WTC11 (cell line): Measurements from ENCODE around the gene PRAME. TPM values are rescaled to one million over a fixed set of nuclear protein-coding genes. Genes with fewer than 3 reads are reported as not detected.

ENCODE experiments used
- ATAC-seq: fragments of 200-7000 bp; cut with Tn5 transposase; 2 replicates; pipeline ENCODE4 v1.10.0; 2021; ENCODE audit warnings: mild to moderate bottlenecking, moderate library complexity
- CTCF ChIA-PET: fragments of 300-600 bp; sonication (Branson Sonifier 250); formaldehyde crosslinking; loops from one replicate; lab custom pipeline; 2021; ENCODE audit warnings: antibody characterized with exemption; lab: Charles Lee
- POLR2A ChIA-PET: fragments of 350-600 bp; sonication (Branson Sonifier 250); formaldehyde crosslinking; loops from one replicate; lab custom pipeline; 2021; ENCODE audit warnings: antibody characterized with exemption; lab: Charles Lee
- DNase-seq: peaks from one replicate; pipeline ENCODE4 v3.0.0; 2021; ENCODE audit warnings: low spot score
- H3K27ac Mint-ChIP-seq: 2 replicates; pipeline ENCODE4 v1.8.0; 2021; ENCODE audit warnings: mixed read lengths
- H3K27me3 Mint-ChIP-seq: 2 replicates; pipeline ENCODE4 v1.8.0; 2021; ENCODE audit warnings: low read depth, mild to moderate bottlenecking, moderate library complexity, mixed read lengths
- H3K36me3 Mint-ChIP-seq: 2 replicates; pipeline ENCODE4 v1.8.0; 2021; ENCODE audit warnings: mixed read lengths
- H3K4me1 Mint-ChIP-seq: 2 replicates; pipeline ENCODE4 v1.8.0; 2022; ENCODE audit warnings: mixed read lengths
- H3K4me3 Mint-ChIP-seq: 2 replicates; pipeline ENCODE4 v1.8.0; 2021; ENCODE audit warnings: mild to moderate bottlenecking, moderate library complexity, mixed read lengths
- H3K9me3 Mint-ChIP-seq: 2 replicates; pipeline ENCODE4 v1.8.0; 2021; ENCODE audit warnings: mixed read lengths
- AFF4 ChIP-seq: sonication (generic); formaldehyde crosslinking; IDR thresholded peaks from 2 replicates; pipeline ENCODE4 v1.8.1; 2023; ENCODE audit warnings: mild to moderate bottlenecking, missing genetic modification reagents, borderline replicate concordance
- ATF3 ChIP-seq: sonication (generic); formaldehyde crosslinking; conservative IDR thresholded peaks from 2 replicates; pipeline ENCODE4 v1.8.1; 2022; ENCODE audit warnings: mild to moderate bottlenecking, missing genetic modification reagents
- ETV6 ChIP-seq: sonication (generic); formaldehyde crosslinking; IDR thresholded peaks from 2 replicates; pipeline ENCODE4 v1.8.1; 2022; ENCODE audit warnings: mild to moderate bottlenecking, missing genetic modification reagents
- GRHL2 ChIP-seq: fragments of 250-450 bp; sonication (Bioruptor Pico); IDR thresholded peaks from 2 replicates; pipeline ENCODE4 v1.8.0; 2022; ENCODE audit warnings: mild to moderate bottlenecking, moderate library complexity; ENCODE audit not compliant: insufficient replicate concordance, severe bottlenecking
- KAT7 ChIP-seq: sonication (generic); formaldehyde crosslinking; IDR thresholded peaks from 2 replicates; pipeline ENCODE4 v1.8.1; 2023; ENCODE audit warnings: missing genetic modification reagents, mild to moderate bottlenecking, borderline replicate concordance
- MLX ChIP-seq: sonication (generic); formaldehyde crosslinking; IDR thresholded peaks from 2 replicates; pipeline ENCODE4 v1.8.1; 2023; ENCODE audit warnings: mild to moderate bottlenecking, missing genetic modification reagents, moderate library complexity
- MYBL2 ChIP-seq: sonication (generic); formaldehyde crosslinking; IDR thresholded peaks from 2 replicates; pipeline ENCODE4 v1.8.1; 2023; ENCODE audit warnings: mild to moderate bottlenecking, moderate library complexity, missing genetic modification reagents
- NR2C2 ChIP-seq: sonication (generic); formaldehyde crosslinking; IDR thresholded peaks from 2 replicates; pipeline ENCODE4 v1.8.0; 2022; ENCODE audit warnings: mild to moderate bottlenecking, missing genetic modification reagents
- SMAD4 ChIP-seq: sonication (generic); formaldehyde crosslinking; IDR thresholded peaks from 2 replicates; pipeline ENCODE4 v1.8.0; 2022; ENCODE audit warnings: mild to moderate bottlenecking, missing genetic modification reagents
- TP53 ChIP-seq: sonication (generic); formaldehyde crosslinking; IDR thresholded peaks from 2 replicates; pipeline ENCODE4 v1.8.1; 2023; ENCODE audit warnings: mild to moderate bottlenecking, missing genetic modification reagents
- ZNF416 ChIP-seq: fragments of 250-450 bp; sonication (Bioruptor Pico); IDR thresholded peaks from 2 replicates; pipeline ENCODE4 v1.9.0; 2021; ENCODE audit warnings: mild to moderate bottlenecking, inconsistent platforms
- total RNA-seq: library from RNA; stranded (reverse); gene quantifications from 3 replicates; pipeline ENCODE4 v1.2.3, GENCODE V29; 2021
- TF ChIP-seq, protein P1 (sequence below): sonication (generic); formaldehyde crosslinking; IDR thresholded peaks from 2 replicates; pipeline ENCODE4 v1.8.0; 2022; ENCODE audit warnings: mild to moderate bottlenecking, missing genetic modification reagents
- TF ChIP-seq, protein P2 (sequence below): fragments of 250-450 bp; sonication (Bioruptor Pico); IDR thresholded peaks from 2 replicates; pipeline ENCODE4 v1.9.0; 2021; ENCODE audit warnings: mild to moderate bottlenecking

Gene PRAME
- total RNA-seq, 1 experiment from 2014 or later, result 1.5 TPM

GRCh38 chr22:22553735-22554586, 5.1 kb downstream of the PRAME start:
- Mint-ChIP-seq H3K9me3 (peaks cover 4% of the 10 kb centered on the region), H3K4me1 (no peaks in the 10 kb centered on the region), H3K36me3 (peaks cover 2% of the 10 kb centered on the region), H3K27ac (no peak overlapping the region), H3K4me3 (no peak overlapping the region), H3K27me3 (peaks cover 82% of the 10 kb centered on the region)
- ATAC-seq (no peak), DNase-seq (no peak)
- ChIA-PET POLR2A (no interaction called here), CTCF (interaction anchor here (0.6 to 1.5 kb wide), 3 partner anchors 23 to 131 kb away, joined by 3 to 5 read pairs (median 4); no protein-coding TSS in a partner anchor)
- no peak for TF ChIP-seq SMAD4
- TF ChIP-seq ETV6, result no peak
- TF ChIP-seq, protein P1, sequence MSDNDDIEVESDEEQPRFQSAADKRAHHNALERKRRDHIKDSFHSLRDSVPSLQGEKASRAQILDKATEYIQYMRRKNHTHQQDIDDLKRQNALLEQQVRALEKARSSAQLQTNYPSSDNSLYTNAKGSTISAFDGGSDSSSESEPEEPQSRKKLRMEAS, result no peak
- TF ChIP-seq AFF4, result no peak
- no peak for TF ChIP-seq ATF3 (CRISPR knock-in tag)
- TF ChIP-seq MYBL2, result no peak

DNA sequence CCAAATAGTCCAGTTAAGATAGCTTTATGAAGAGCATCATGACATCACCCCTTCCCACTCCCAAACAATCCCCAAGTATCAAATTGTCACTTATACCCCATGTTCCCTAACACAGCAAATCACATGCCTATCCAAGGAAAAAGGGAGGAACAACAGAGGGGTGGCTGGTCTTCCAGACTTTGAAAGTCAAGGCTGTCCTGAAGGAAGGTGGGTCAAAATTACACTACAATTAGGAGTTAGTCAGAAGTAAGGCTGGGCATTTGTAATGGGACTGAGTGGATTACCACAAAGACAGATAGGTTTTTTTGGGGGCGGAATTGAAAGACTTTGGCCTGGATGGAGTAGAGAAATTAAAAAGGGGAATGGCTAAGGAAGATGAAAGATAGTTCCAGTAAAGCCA, 5.9 kb downstream of the PRAME start:
- POLR2A ChIA-PET, result interaction anchor here (0.6 kb wide), 1 partner anchor 15 kb away, joined by 5 read pairs; no protein-coding TSS in a partner anchor
- DNase-seq (no peak), ATAC-seq (no peak)
- TF ChIP-seq MLX (CRISPR knock-in tag) (no peak), GRHL2 (CRISPR knock-in tag) (no peak), NR2C2 (CRISPR knock-in tag) (no peak), AFF4 (no peak), KAT7 (CRISPR knock-in tag) (no peak), TP53 (CRISPR knock-in tag) (no peak), ZNF416 (CRISPR knock-in tag) (no peak)
- TF ChIP-seq, protein P2, sequence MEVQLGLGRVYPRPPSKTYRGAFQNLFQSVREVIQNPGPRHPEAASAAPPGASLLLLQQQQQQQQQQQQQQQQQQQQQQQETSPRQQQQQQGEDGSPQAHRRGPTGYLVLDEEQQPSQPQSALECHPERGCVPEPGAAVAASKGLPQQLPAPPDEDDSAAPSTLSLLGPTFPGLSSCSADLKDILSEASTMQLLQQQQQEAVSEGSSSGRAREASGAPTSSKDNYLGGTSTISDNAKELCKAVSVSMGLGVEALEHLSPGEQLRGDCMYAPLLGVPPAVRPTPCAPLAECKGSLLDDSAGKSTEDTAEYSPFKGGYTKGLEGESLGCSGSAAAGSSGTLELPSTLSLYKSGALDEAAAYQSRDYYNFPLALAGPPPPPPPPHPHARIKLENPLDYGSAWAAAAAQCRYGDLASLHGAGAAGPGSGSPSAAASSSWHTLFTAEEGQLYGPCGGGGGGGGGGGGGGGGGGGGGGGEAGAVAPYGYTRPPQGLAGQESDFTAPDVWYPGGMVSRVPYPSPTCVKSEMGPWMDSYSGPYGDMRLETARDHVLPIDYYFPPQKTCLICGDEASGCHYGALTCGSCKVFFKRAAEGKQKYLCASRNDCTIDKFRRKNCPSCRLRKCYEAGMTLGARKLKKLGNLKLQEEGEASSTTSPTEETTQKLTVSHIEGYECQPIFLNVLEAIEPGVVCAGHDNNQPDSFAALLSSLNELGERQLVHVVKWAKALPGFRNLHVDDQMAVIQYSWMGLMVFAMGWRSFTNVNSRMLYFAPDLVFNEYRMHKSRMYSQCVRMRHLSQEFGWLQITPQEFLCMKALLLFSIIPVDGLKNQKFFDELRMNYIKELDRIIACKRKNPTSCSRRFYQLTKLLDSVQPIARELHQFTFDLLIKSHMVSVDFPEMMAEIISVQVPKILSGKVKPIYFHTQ (CRISPR knock-in tag), result no peak
- H3K9me3 Mint-ChIP-seq, result 0 out of 2 replicates have a peak, but pooled peaks cover 3% of the 10 kb centered on the region
- peaks cover 89% of the 10 kb centered on the region for H3K27me3 Mint-ChIP-seq
- no peaks in the 10 kb centered on the region for H3K4me1 Mint-ChIP-seq
- no peaks in the 10 kb centered on the region for H3K36me3 Mint-ChIP-seq
- H3K4me3 Mint-ChIP-seq, result no peak overlapping the region
- H3K27ac Mint-ChIP-seq, result no peak overlapping the region
- CTCF ChIA-PET, result interaction anchor here (0.9 to 1.7 kb wide), 16 partner anchors 23 to 453 kb away, joined by 3 to 31 read pairs (median 4); partner anchors contain the start of genes ZNF280A and ZNF280B
